Lower lobe of right lung (tissue), 2 donors: ENCODE results near the gene UBE2E3. TPM values are rescaled to one million over a fixed set of nuclear protein-coding genes. Genes with fewer than 3 reads are reported as not detected.

Experiments
- ATAC-seq, 2 donors: fragments of 200-7000 bp; cut with Tn5 transposase; one replicate each; pipeline ENCODE4 v1.9.1; 2020 to 2022; ENCODE audit warnings: mild to moderate bottlenecking in 2 of 2, moderate library complexity in 2 of 2
- DNase-seq: peaks from one replicate; pipeline ENCODE4 v3.0.0-alpha.2; 2020
- H3K27ac ChIP-seq: fragments of 200-600 bp; one replicate; pipeline ENCODE4 v1.8.0; 2022
- H3K27me3 ChIP-seq: fragments of 200-600 bp; one replicate; pipeline ENCODE4 v1.8.0; 2022; ENCODE audit warnings: low read depth
- H3K36me3 ChIP-seq: fragments of 200-600 bp; one replicate; pipeline ENCODE4 v1.8.0; 2022; ENCODE audit warnings: mild to moderate bottlenecking
- H3K4me1 ChIP-seq: fragments of 200-600 bp; one replicate; pipeline ENCODE4 v1.8.0; 2022
- H3K4me3 ChIP-seq: fragments of 200-600 bp; one replicate; pipeline ENCODE4 v1.8.0; 2022; ENCODE audit warnings: mild to moderate bottlenecking
- H3K9me3 ChIP-seq: fragments of 200-600 bp; one replicate; pipeline ENCODE4 v1.8.0; 2022
- CTCF ChIP-seq: fragments of 200-600 bp; IDR thresholded peaks from one replicate; pipeline ENCODE4 v1.8.0; 2022; ENCODE audit warnings: antibody characterized with exemption, mild to moderate bottlenecking
- intact Hi-C: fragments of 100-400 bp; cut with DNase I; formaldehyde crosslinking; loops from one replicate; pipeline ENCODE4 v1.11.0; 2022
- total RNA-seq: library from RNA; stranded (reverse); fragmentation: NEBNext Ultra II Directional; extraction: Animal tissue kit (Norgen Biotek cat#: 25700); gene quantifications from one replicate; pipeline ENCODE4 v1.2.1, GENCODE V29; 2021
- donor health status: DM: no; HTN: yes; CAD: no; lungs with severe emphysema.

UBE2E3 gene
- total RNA-seq, 1 donor from 2014 or later, result 39.7 TPM

GRCh38 chr2:180943275-180943674, 37.1 kb upstream of the UBE2E3 start:
- DNase-seq (no peak), ATAC-seq (no peak)
- Histone ChIP-seq H3K27me3 (no peaks in the 10 kb centered on the region), H3K36me3 (no peaks in the 10 kb centered on the region), H3K4me3 (no peak overlapping the region), H3K9me3 (no peaks in the 10 kb centered on the region), H3K4me1 (no peaks in the 10 kb centered on the region), H3K27ac (no peak overlapping the region)
- no peak for TF ChIP-seq CTCF
- intact Hi-C loops, result no loop called here

- no peaks in the 10 kb centered on the region for H3K36me3 ChIP-seq
- TF ChIP-seq CTCF, result no peak
- intact Hi-C loops, result no loop called here
- no peak overlapping the region for H3K4me3 ChIP-seq
- no peaks in the 10 kb centered on the region for H3K4me1 ChIP-seq
- no peaks in the 10 kb centered on the region for H3K27me3 ChIP-seq
- ATAC-seq, result no peak
- no peaks in the 10 kb centered on the region for H3K9me3 ChIP-seq
- H3K27ac ChIP-seq, result no peak overlapping the region
- no peak for DNase-seq
Observed at GRCh38 chr2:180944372-180944771, 36.0 kb upstream of the UBE2E3 start.

- Histone ChIP-seq H3K4me3 (no peak overlapping the region), H3K27ac (no peak overlapping the region), H3K36me3 (no peaks in the 10 kb centered on the region), H3K4me1 (no peaks in the 10 kb centered on the region), H3K9me3 (no peaks in the 10 kb centered on the region), H3K27me3 (no peaks in the 10 kb centered on the region)
- DNase-seq, result no peak
- intact Hi-C loops, result no loop called here
- TF ChIP-seq CTCF, result no peak
- no peak for ATAC-seq
Observed at GRCh38 chr2:180947208-180947689, 33.2 kb upstream of the UBE2E3 start.

- Histone ChIP-seq H3K4me3 (no peak overlapping the region), H3K9me3 (no peaks in the 10 kb centered on the region), H3K4me1 (no peaks in the 10 kb centered on the region), H3K36me3 (no peaks in the 10 kb centered on the region), H3K27ac (no peak overlapping the region), H3K27me3 (no peaks in the 10 kb centered on the region)
- no peak for ATAC-seq
- no peak for DNase-seq
- TF ChIP-seq CTCF, result no peak
- intact Hi-C loops, result no loop called here
Observed at GRCh38 chr2:180949896-180950295, 30.5 kb upstream of the UBE2E3 start.

- no peak for TF ChIP-seq CTCF
- DNase-seq (no peak), ATAC-seq (no peak)
- no peaks in the 10 kb centered on the region for H3K9me3 ChIP-seq
- H3K36me3 ChIP-seq, result no peaks in the 10 kb centered on the region
- H3K4me1 ChIP-seq, result no peaks in the 10 kb centered on the region
- no peak overlapping the region for H3K27ac ChIP-seq
- H3K4me3 ChIP-seq, result no peak overlapping the region
- intact Hi-C loops, result no loop called here
- H3K27me3 ChIP-seq, result no peaks in the 10 kb centered on the region
Observed at GRCh38 chr2:180952082-180952481, 28.3 kb upstream of the UBE2E3 start.
